Measurements from ENCODE around the gene MORC2. TPM values are rescaled to one million over a fixed set of nuclear protein-coding genes. Genes with fewer than 3 reads are reported as not detected.
A peak's percentile ranks its signal among the peaks of the same experiment; 100 is the strongest.

The MORC2 gene
- total RNA-seq (10 to 100 TPM; 49.7 to 51.2 TPM), polyA plus RNA-seq (10 to 100 TPM in 1 of 3 donors, 1 to 10 TPM in 2; 6.1 to 22.3 (median 8.0) TPM), total RNA-seq (38.3 to 117 (median 66.8) reads per million in 6 experiments)

DNA sequence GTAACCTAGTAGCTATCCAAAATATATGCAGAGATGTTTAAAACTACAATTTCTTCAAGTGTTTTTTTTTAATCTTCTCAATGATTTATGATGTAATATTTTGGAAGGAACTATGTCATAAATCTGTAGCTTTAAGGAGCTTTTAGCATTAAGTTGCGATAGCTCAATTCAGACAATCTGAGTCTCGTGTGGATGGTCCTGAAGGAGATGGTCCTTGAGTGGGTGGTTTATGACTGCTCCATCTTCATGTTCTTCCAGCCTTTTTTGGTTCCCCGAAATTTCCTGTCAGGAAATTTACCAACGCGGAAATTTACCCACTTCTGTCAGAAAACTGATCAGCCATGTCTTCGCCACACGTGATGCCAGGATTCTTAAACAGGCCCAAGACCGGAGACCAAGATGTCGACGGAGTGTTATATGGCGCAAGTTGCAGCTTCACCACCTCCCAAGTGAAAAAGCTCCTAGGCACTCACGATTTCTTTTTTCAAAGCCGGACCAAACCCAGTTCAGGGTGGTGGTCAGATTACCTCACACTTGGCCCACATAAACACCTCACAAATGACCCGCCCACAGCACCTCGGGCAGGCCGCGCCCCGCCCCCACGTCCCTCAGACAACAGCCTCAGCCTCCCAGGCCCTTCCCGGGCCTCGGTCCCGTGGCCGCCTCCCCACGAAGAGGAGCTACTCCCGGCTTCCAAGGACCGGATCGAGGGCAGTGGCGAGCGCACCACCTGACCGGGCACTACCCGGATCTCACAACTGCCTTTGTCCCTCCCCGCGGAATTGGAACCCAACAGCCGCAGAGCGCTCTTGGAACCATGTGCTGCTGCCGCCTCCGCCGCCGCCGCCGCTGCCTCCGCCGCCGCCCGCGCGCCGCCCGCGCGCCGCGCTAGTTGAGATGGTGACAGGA is at the start of gene MORC2:
TSS of gene MORC2 (minus strand) at position 760 of the 909 bp plus-strand sequence. CDS start 885 bp downstream, outside the sequence.
- Mint-ChIP-seq H3K9me3 (peaks cover 0 to 87% (median 24%) of the 10 kb centered on the region in 9 donors), H3K36me3 (peaks cover 32 to 71% (median 38%) of the 10 kb centered on the region in 3 donors), H3K27me3 (no peaks in the 10 kb centered on the region), H3K27ac (peak within 1 kb of the TSS; percentile 93 to 98 (median 97)), H3K4me1 (peaks cover 13 to 63% (median 42%) of the 10 kb centered on the region in 4 donors), H3K4me3 (peak within 1 kb of the TSS; percentile 89 to 97 (median 93))
- ATAC-seq (no peak), DNase-seq (peak in 1 of 10 donors; percentile 5)
- POLR2A ChIA-PET = interaction anchor here (1.0 to 7.2 kb wide), 21 partner anchors 10 to 785 kb away, joined by 3 to 86 read pairs (median 6); partner anchors contain the start of genes CCDC157, DEPDC5, PIK3IP1 and RNF185

DNA sequence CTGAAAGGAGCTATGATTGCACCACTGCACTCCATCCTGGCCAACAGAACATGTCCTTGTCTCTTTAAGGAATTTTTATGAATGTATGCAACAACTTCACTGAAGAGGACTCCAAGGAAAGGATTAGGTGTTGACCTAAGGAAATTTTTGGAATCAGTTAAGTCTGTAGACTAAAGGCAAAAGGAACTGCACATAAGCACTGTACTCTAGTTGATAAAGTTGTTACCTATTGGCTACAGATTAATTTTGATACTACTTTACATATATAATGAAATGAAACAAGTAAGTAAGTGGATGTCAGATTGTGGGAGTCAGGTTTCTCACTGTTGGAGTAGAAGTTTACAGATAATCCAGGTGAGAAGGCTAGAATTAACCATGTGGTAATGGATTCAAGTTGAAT is 37.0 kb upstream of the MORC2 start:
- no peak overlapping the region for H3K4me3 Mint-ChIP-seq
- POLR2A ChIA-PET = no interaction called here
- H3K36me3 Mint-ChIP-seq = peaks cover 0 to 15% (median 3%) of the 10 kb centered on the region in 3 donors
- no peak for ATAC-seq
- no peak overlapping the region for H3K27ac Mint-ChIP-seq
- no peak for DNase-seq
- H3K4me1 Mint-ChIP-seq = peaks cover 0 to 2% (median 0%) of the 10 kb centered on the region in 4 donors
- peaks cover 0 to 40% (median 14%) of the 10 kb centered on the region in 9 donors for H3K9me3 Mint-ChIP-seq
- peaks cover 0 to 8% (median 7%) of the 10 kb centered on the region in 5 donors for H3K27me3 Mint-ChIP-seq

DNA sequence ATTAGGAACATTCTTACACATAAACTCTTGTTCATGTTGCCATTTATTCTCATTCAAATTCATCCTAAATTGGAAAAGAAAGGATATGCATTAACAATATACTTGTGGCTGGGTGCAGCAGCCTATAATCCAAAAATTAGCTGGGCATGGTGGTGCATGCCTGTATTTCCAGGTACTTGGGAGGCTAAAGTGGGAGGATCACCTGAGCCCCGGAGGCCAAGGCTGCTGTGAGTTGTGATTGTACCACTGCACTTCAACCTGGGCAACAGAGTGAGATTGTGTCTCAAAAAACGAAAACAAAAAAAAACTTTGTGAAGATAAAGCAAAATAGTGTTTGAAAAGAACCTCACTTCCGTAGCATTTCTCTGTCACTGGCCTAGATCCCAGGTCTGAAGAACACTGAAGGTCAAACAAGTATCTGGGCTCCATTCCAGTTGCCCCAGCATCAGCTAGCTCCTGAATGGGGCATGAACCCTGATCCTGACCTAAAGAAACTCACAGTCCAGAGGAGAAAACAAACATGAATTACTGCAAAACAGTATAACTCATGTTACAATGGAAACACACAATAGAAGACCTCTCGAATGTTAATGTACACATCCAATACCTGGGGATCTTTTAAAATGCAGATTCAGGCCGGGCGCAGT is 32.7 kb upstream of the MORC2 start:
- no peak for DNase-seq
- Mint-ChIP-seq H3K4me1 (peaks cover 0 to 2% (median 0%) of the 10 kb centered on the region in 4 donors), H3K27me3 (peaks cover 0 to 8% (median 7%) of the 10 kb centered on the region in 5 donors), H3K36me3 (peaks cover 0 to 7% (median 0%) of the 10 kb centered on the region in 3 donors), H3K27ac (no peak overlapping the region), H3K4me3 (no peak overlapping the region), H3K9me3 (peaks cover 0 to 22% (median 3%) of the 10 kb centered on the region in 9 donors)
- POLR2A ChIA-PET = no interaction called here
- ATAC-seq = no peak

DNA sequence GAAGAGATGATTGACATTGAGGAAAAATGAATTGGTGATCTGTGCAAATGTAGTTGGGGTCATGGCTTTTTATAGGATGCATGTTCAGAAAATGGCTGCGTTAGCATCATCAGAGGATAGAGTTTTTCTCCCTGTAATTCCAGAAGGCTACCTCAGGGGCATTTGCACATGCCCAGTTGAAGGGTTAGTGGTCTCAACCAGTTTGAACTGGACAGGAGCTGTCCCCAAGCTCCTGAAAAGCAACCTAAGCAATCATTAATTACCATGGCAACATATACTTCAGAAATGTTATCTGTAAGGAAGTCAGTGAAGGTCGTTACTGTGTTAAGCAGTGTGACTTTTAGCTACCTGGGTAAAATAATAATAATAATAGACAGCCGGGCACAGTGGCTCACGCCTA is 29.8 kb upstream of the MORC2 start:
- peaks cover 0 to 9% (median 8%) of the 10 kb centered on the region in 5 donors for H3K27me3 Mint-ChIP-seq
- no peaks in the 10 kb centered on the region for H3K36me3 Mint-ChIP-seq
- no peak overlapping the region for H3K4me3 Mint-ChIP-seq
- peaks cover 0 to 5% (median 0%) of the 10 kb centered on the region in 9 donors for H3K9me3 Mint-ChIP-seq
- POLR2A ChIA-PET = interaction anchor here (0.8 kb wide), 1 partner anchor 391 kb away, joined by 3 read pairs; the partner anchor contains the start of gene TCN2
- no peak overlapping the region for H3K27ac Mint-ChIP-seq
- peaks cover 0 to 2% (median 0%) of the 10 kb centered on the region in 4 donors for H3K4me1 Mint-ChIP-seq
- DNase-seq (no peak), ATAC-seq (no peak)

DNA sequence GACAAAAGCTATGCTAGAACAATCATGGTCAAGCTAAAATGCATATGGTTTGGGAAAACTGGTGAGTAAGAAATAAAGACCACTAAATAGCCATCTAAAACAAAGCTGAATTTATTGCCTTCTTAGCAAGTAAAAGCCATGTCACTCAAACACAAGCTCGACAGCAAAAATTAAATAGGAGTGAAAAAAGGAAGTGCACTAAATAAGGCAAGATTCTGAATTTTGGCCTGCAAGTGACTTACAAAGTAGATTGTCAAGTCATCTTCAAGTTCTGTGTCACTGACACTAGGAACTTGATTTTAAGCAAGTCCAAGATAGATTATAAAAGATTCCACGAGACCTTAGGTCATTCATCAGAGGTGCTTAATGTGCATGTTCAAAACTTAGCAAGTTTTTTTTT is 27.9 kb upstream of the MORC2 start:
- no peak for DNase-seq
- Mint-ChIP-seq H3K27ac (no peak overlapping the region), H3K9me3 (peaks cover 0 to 10% (median 3%) of the 10 kb centered on the region in 9 donors), H3K27me3 (peaks cover 0 to 4% (median 2%) of the 10 kb centered on the region in 5 donors), H3K36me3 (peaks cover 0 to 5% (median 4%) of the 10 kb centered on the region in 3 donors), H3K4me3 (no peak overlapping the region), H3K4me1 (no peaks in the 10 kb centered on the region)
- POLR2A ChIA-PET = interaction anchor here (0.5 kb wide), 1 partner anchor 418 kb away, joined by 4 read pairs; no protein-coding TSS in a partner anchor
- no peak for ATAC-seq

GRCh38 chr22:30994960-30995359 is 26.4 kb upstream of the MORC2 start:
- Mint-ChIP-seq H3K9me3 (peaks cover 0 to 22% (median 11%) of the 10 kb centered on the region in 9 donors), H3K4me3 (no peak overlapping the region), H3K4me1 (no peaks in the 10 kb centered on the region), H3K27ac (no peak overlapping the region), H3K27me3 (peaks cover 0 to 3% (median 0%) of the 10 kb centered on the region in 5 donors), H3K36me3 (peaks cover 0 to 16% (median 8%) of the 10 kb centered on the region in 3 donors)
- ATAC-seq (no peak), DNase-seq (no peak)
- POLR2A ChIA-PET = no interaction called here

- peaks cover 0 to 3% (median 0%) of the 10 kb centered on the region in 4 donors for H3K4me1 Mint-ChIP-seq
- DNase-seq (no peak), ATAC-seq (no peak)
- H3K36me3 Mint-ChIP-seq = peaks cover 0 to 29% (median 20%) of the 10 kb centered on the region in 3 donors
- H3K4me3 Mint-ChIP-seq = no peak overlapping the region
- H3K27me3 Mint-ChIP-seq = peaks cover 0 to 3% (median 0%) of the 10 kb centered on the region in 5 donors
- no peak overlapping the region for H3K27ac Mint-ChIP-seq
- POLR2A ChIA-PET = interaction anchor here (0.6 kb wide), 1 partner anchor 58 kb away, joined by 4 read pairs; no protein-coding TSS in a partner anchor
- peaks cover 0 to 41% (median 22%) of the 10 kb centered on the region in 9 donors for H3K9me3 Mint-ChIP-seq
Measured at GRCh38 chr22:30992565-30992964, 24.0 kb upstream of the MORC2 start.

DNA sequence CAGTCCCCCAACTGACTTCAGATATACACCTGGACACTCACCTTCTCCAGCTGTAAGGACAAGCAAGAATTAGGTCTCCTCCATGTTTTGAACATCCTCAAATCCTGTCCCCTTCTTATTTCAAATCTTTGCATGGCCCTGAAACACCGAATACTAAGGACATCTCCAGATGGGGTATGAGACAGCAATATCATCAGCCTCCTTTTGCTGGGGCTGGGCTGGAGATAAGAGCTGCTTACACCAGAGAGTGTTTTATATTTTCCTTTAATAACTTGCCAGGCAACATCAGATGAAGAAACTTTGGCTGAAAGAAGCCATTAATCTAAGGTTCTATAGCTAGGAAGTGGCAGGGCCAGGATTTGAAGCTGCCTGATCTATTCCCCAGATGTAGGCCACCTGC is 22.1 kb upstream of the MORC2 start:
- peaks cover 0 to 3% (median 0%) of the 10 kb centered on the region in 5 donors for H3K27me3 Mint-ChIP-seq
- no peak overlapping the region for H3K4me3 Mint-ChIP-seq
- peaks cover 0 to 34% (median 20%) of the 10 kb centered on the region in 3 donors for H3K36me3 Mint-ChIP-seq
- peaks cover 0 to 3% (median 0%) of the 10 kb centered on the region in 4 donors for H3K4me1 Mint-ChIP-seq
- no peak for DNase-seq
- peaks cover 0 to 59% (median 22%) of the 10 kb centered on the region in 9 donors for H3K9me3 Mint-ChIP-seq
- ATAC-seq = no peak
- POLR2A ChIA-PET = no interaction called here
- H3K27ac Mint-ChIP-seq = no peak overlapping the region

- ATAC-seq = no peak
- Mint-ChIP-seq H3K4me1 (peaks cover 0 to 3% (median 0%) of the 10 kb centered on the region in 4 donors), H3K27me3 (peaks cover 0 to 1% (median 0%) of the 10 kb centered on the region in 5 donors), H3K27ac (no peak overlapping the region), H3K9me3 (peaks cover 2 to 65% (median 26%) of the 10 kb centered on the region in 9 donors), H3K4me3 (no peak overlapping the region), H3K36me3 (peaks cover 0 to 39% (median 20%) of the 10 kb centered on the region in 3 donors)
- POLR2A ChIA-PET = no interaction called here
- no peak for DNase-seq
Measured at GRCh38 chr22:30989474-30989873, 20.9 kb upstream of the MORC2 start.

DNA sequence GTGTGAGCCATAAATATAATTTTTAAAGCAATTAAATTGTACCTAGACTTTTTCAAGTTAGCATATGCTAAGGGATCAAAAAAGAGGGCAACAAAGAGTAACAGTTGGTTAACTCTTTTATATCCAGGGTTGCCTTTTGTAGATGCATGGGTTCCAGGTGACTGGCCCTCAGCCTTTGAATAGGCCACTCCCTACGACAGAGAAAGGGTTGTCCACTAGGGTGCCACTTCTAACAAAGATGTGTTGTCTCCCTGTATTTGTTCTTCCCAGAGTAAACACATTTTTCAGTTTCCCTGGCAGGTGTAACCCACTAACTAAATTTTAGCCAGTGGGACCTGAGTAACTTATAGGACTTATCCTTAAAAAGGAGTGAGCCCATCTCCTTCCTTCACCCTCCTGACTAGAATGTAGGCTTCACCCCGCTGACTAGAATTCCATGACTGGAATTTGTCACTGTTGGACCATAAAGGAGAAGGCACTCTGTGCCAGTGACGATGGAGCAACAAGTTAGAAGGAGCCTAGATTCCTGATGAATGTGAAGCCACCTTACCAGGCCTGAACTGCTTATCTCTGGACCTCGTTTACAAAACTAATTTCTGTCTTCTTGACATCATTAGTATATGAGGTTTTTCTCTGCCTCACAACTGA is 17.1 kb upstream of the MORC2 start:
- ATAC-seq (no peak), DNase-seq (no peak)
- Mint-ChIP-seq H3K4me1 (peaks cover 0 to 3% (median 0%) of the 10 kb centered on the region in 4 donors), H3K4me3 (no peak overlapping the region), H3K27me3 (no peaks in the 10 kb centered on the region), H3K9me3 (peaks cover 21 to 92% (median 46%) of the 10 kb centered on the region in 9 donors), H3K27ac (no peak overlapping the region), H3K36me3 (peaks cover 0 to 60% (median 16%) of the 10 kb centered on the region in 3 donors)
- POLR2A ChIA-PET = no interaction called here

DNA sequence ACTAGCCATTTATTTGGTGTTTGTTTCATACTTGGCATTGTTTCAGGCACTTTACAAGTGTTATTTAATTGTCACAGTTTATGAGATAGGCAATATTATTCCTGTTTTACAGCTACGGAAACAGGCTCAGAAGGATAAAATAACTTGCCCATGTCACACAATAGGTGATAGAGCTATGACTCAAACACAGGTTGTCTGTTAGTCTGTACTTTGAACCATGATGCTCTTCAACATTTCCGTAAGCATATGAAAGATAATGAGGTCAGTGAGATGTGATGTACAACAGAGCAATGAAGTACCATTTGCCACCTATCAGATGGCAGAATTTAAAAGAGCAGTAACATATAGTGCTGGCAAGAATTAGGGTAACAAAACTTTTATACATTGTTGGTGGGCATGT is 15.7 kb upstream of the MORC2 start:
- ATAC-seq = no peak

GRCh38 chr22:30982512-30982911 is 13.9 kb upstream of the MORC2 start:
- H3K9me3 Mint-ChIP-seq = peaks cover 19 to 91% (median 60%) of the 10 kb centered on the region in 9 donors
- POLR2A ChIA-PET = interaction anchor here (1.5 to 6.1 kb wide), 3 partner anchors 13 to 42 kb away, joined by 5 to 45 read pairs (median 9); partner anchors contain the start of genes MORC2 and TUG1

More for the DNA sequence above, 15.7 kb upstream of the MORC2 start:
- no peak overlapping the region for H3K4me3 Mint-ChIP-seq
- no peak for DNase-seq
- peaks cover 0 to 57% (median 11%) of the 10 kb centered on the region in 3 donors for H3K36me3 Mint-ChIP-seq
- no peaks in the 10 kb centered on the region for H3K27me3 Mint-ChIP-seq
- H3K4me1 Mint-ChIP-seq = peaks cover 0 to under 1% (median 0%) of the 10 kb centered on the region in 4 donors
- peak overlapping the region in 1 of 10 donors; percentile 54 for H3K27ac Mint-ChIP-seq
- H3K9me3 Mint-ChIP-seq = peaks cover 20 to 92% (median 52%) of the 10 kb centered on the region in 9 donors
- POLR2A ChIA-PET = no interaction called here

More at GRCh38 chr22:30982512-30982911, 13.9 kb upstream of the MORC2 start:
- H3K4me1 Mint-ChIP-seq = peaks cover 0 to 3% (median 0%) of the 10 kb centered on the region in 4 donors
- H3K27me3 Mint-ChIP-seq = no peaks in the 10 kb centered on the region
- ATAC-seq = no peak
- peaks cover 0 to 68% (median 10%) of the 10 kb centered on the region in 3 donors for H3K36me3 Mint-ChIP-seq
- no peak overlapping the region for H3K27ac Mint-ChIP-seq
- no peak overlapping the region for H3K4me3 Mint-ChIP-seq
- DNase-seq = no peak
